Stimulated activated CD4-positive, alpha-beta T cell treated with anti-CD3 and anti-CD28 coated beads, Interleukin-15, amount 100 ng/mL, for 24 hours (primary cell): ENCODE measurements around the gene DNAJC1.
"Not testable (repeated sequence)": the region's sequence is repeated elsewhere in the genome, so short reads cannot be mapped to it uniquely, and the experiment has no call there.

ENCODE experiments used
- DNase-seq: peaks from one replicate; pipeline ENCODE4 v3.0.0-alpha.2; 2020

Gene DNAJC1

GRCh38 chr10:21895932-21896331 lies 107.6 kb downstream of the DNAJC1 start:
- DNase-seq: no peak

- DNase-seq: no peak
Observed at GRCh38 chr10:21894648-21895342, 108.7 kb downstream of the DNAJC1 start.

GRCh38 chr10:21891439-21891838 lies 112.1 kb downstream of the DNAJC1 start:
- no peak for DNase-seq

GRCh38 chr10:21889477-21890275 lies 113.9 kb downstream of the DNAJC1 start:
- no peak for DNase-seq

GRCh38 chr10:21888959-21889358 lies 114.6 kb downstream of the DNAJC1 start:
- DNase-seq: peak; percentile 9

- DNase-seq: no peak
Observed at GRCh38 chr10:21885940-21886339, 117.6 kb downstream of the DNAJC1 start.

GRCh38 chr10:21873198-21873597 lies 130.3 kb downstream of the DNAJC1 start:
- DNase-seq: no peak

GRCh38 chr10:21872771-21873170 lies 130.8 kb downstream of the DNAJC1 start:
- DNase-seq: not testable (repeated sequence)

GRCh38 chr10:21870849-21871248 lies 132.7 kb downstream of the DNAJC1 start:
- no peak for DNase-seq

GRCh38 chr10:21869087-21869486 lies 134.4 kb downstream of the DNAJC1 start:
- DNase-seq: not testable (repeated sequence)

GRCh38 chr10:21860718-21861117 lies 142.8 kb downstream of the DNAJC1 start:
- no peak for DNase-seq

GRCh38 chr10:21858455-21858854 lies 145.1 kb downstream of the DNAJC1 start:
- no peak for DNase-seq

GRCh38 chr10:21849607-21850006 lies 153.9 kb downstream of the DNAJC1 start:
- no peak for DNase-seq

- no peak for DNase-seq
Observed at GRCh38 chr10:21843645-21844044, 159.9 kb downstream of the DNAJC1 start.

- not testable (repeated sequence) for DNase-seq
Observed at GRCh38 chr10:21841273-21841672, 162.3 kb downstream of the DNAJC1 start.

- not testable (repeated sequence) for DNase-seq
Observed at GRCh38 chr10:21837487-21837886, 166.0 kb downstream of the DNAJC1 start.

GRCh38 chr10:21834574-21834973 lies 169.0 kb downstream of the DNAJC1 start:
- not testable (repeated sequence) for DNase-seq

- no peak for DNase-seq
Observed at GRCh38 chr10:21832821-21833130, 170.8 kb downstream of the DNAJC1 start.

- no peak for DNase-seq
Observed at GRCh38 chr10:21831986-21832820, 171.3 kb downstream of the DNAJC1 start.

GRCh38 chr10:21830037-21830436 lies 173.5 kb downstream of the DNAJC1 start:
- no peak for DNase-seq

GRCh38 chr10:21827308-21827707 lies 176.2 kb downstream of the DNAJC1 start:
- DNase-seq: no peak

GRCh38 chr10:21826725-21827124 lies 176.8 kb downstream of the DNAJC1 start:
- DNase-seq: no peak

GRCh38 chr10:21825345-21825744 lies 178.2 kb downstream of the DNAJC1 start:
- no peak for DNase-seq

GRCh38 chr10:21824409-21824808 lies 179.1 kb downstream of the DNAJC1 start:
- DNase-seq: no peak
